HEK293 (cell line): ENCODE data around the gene TMEM19.
A peak's percentile ranks its signal among the peaks of the same experiment; 100 is the strongest.

ENCODE experiments used
- GLIS2 ChIP-seq: fragments of 450-650 bp; formaldehyde crosslinking; IDR thresholded peaks from 2 replicates; pipeline ENCODE4 v1.5.1; 2016; ENCODE audit warnings: missing biosample characterization, missing genetic modification characterization
- HOXD13 ChIP-seq: sonication (generic); formaldehyde crosslinking; IDR thresholded peaks from 2 replicates; pipeline ENCODE4 v1.8.0; 2022; ENCODE audit warnings: missing genetic modification reagents, borderline replicate concordance
- MZF1 ChIP-seq: fragments of 450-650 bp; formaldehyde crosslinking; IDR thresholded peaks from 2 replicates; pipeline ENCODE4 v1.5.1; 2017; ENCODE audit warnings: missing biosample characterization, missing genetic modification characterization, borderline replicate concordance
- WT1 ChIP-seq: fragments of 450-650 bp; formaldehyde crosslinking; IDR thresholded peaks from 2 replicates; pipeline ENCODE4 v1.5.1; 2016; ENCODE audit warnings: missing biosample characterization, missing genetic modification characterization
- YY2 ChIP-seq: fragments of 450-650 bp; formaldehyde crosslinking; IDR thresholded peaks from 2 replicates; pipeline ENCODE4 v1.5.1; 2016; ENCODE audit warnings: missing biosample characterization, missing genetic modification characterization
- ZNF112 ChIP-seq: fragments of 450-650 bp; formaldehyde crosslinking; IDR thresholded peaks from 2 replicates; pipeline ENCODE4 v1.5.0; 2017; ENCODE audit warnings: missing biosample characterization, missing genetic modification characterization
- ZNF114 ChIP-seq: fragments of 450-650 bp; formaldehyde crosslinking; IDR thresholded peaks from 2 replicates; pipeline ENCODE4 v1.5.0; 2017; ENCODE audit warnings: missing biosample characterization, missing genetic modification characterization
- ZNF138 ChIP-seq: fragments of 450-650 bp; formaldehyde crosslinking; IDR thresholded peaks from 2 replicates; pipeline ENCODE4 v1.5.1; 2016; ENCODE audit warnings: missing biosample characterization, missing genetic modification characterization, borderline replicate concordance
- ZNF155 ChIP-seq: fragments of 450-650 bp; formaldehyde crosslinking; IDR thresholded peaks from 2 replicates; pipeline ENCODE4 v1.5.1; 2016; ENCODE audit warnings: missing biosample characterization, missing genetic modification characterization
- ZNF184 ChIP-seq: fragments of 450-650 bp; IDR thresholded peaks from 2 replicates; pipeline ENCODE4 v1.5.1; 2018; ENCODE audit warnings: missing biosample characterization, mild to moderate bottlenecking, missing genetic modification characterization
- ZNF423 ChIP-seq: fragments of 450-650 bp; formaldehyde crosslinking; IDR thresholded peaks from 2 replicates; pipeline ENCODE4 v1.5.1; 2016; ENCODE audit warnings: missing biosample characterization, missing genetic modification characterization
- ZNF426 ChIP-seq: fragments of 450-650 bp; formaldehyde crosslinking; IDR thresholded peaks from 2 replicates; pipeline ENCODE4 v1.5.1; 2017; ENCODE audit warnings: missing biosample characterization, missing genetic modification characterization, mild to moderate bottlenecking, inconsistent platforms, moderate library complexity
- ZNF529 ChIP-seq: fragments of 450-650 bp; formaldehyde crosslinking; IDR thresholded peaks from 2 replicates; pipeline ENCODE4 v1.5.1; 2017; ENCODE audit warnings: missing genetic modification characterization, missing biosample characterization; ENCODE audit not compliant: insufficient replicate concordance
- ZNF544 ChIP-seq: fragments of 450-650 bp; formaldehyde crosslinking; IDR thresholded peaks from 2 replicates; pipeline ENCODE4 v1.5.0; 2017; ENCODE audit warnings: missing biosample characterization, missing genetic modification characterization
- ZNF654 ChIP-seq: fragments of 450-650 bp; formaldehyde crosslinking; IDR thresholded peaks from 2 replicates; pipeline ENCODE4 v1.5.1; 2016; ENCODE audit warnings: low read depth, missing biosample characterization, missing genetic modification characterization
- ZNF768 ChIP-seq: fragments of 450-650 bp; formaldehyde crosslinking; IDR thresholded peaks from 2 replicates; pipeline ENCODE4 v1.5.1; 2018; ENCODE audit warnings: missing biosample characterization, mild to moderate bottlenecking, missing genetic modification characterization
- ZSCAN23 ChIP-seq: fragments of 450-650 bp; formaldehyde crosslinking; IDR thresholded peaks from 2 replicates; pipeline ENCODE4 v1.5.1; 2016; ENCODE audit warnings: missing biosample characterization, missing genetic modification characterization
- TF ChIP-seq, protein P1 (sequence below): fragments of 450-650 bp; formaldehyde crosslinking; IDR thresholded peaks from 2 replicates; pipeline ENCODE4 v1.5.1; 2016; ENCODE audit warnings: missing biosample characterization, missing genetic modification characterization, low read depth
- TF ChIP-seq, protein P2 (sequence below): fragments of 450-650 bp; formaldehyde crosslinking; IDR thresholded peaks from 2 replicates; pipeline ENCODE4 v1.5.1; 2016; ENCODE audit warnings: missing biosample characterization, missing genetic modification characterization
- TF ChIP-seq, protein P3 (sequence below): fragments of 450-650 bp; formaldehyde crosslinking; IDR thresholded peaks from 2 replicates; pipeline ENCODE4 v1.5.1; 2016; ENCODE audit warnings: missing biosample characterization, missing genetic modification characterization
- TF ChIP-seq, protein P4 (sequence below): fragments of 450-650 bp; formaldehyde crosslinking; IDR thresholded peaks from 2 replicates; pipeline ENCODE4 v1.5.1; 2017; ENCODE audit warnings: missing biosample characterization, missing genetic modification characterization
- TF ChIP-seq, protein P5 (sequence below): fragments of 450-650 bp; formaldehyde crosslinking; IDR thresholded peaks from 2 replicates; pipeline ENCODE4 v1.5.1; 2016; ENCODE audit warnings: missing biosample characterization, missing genetic modification characterization
- TF ChIP-seq, protein P6 (sequence below): fragments of 450-650 bp; formaldehyde crosslinking; IDR thresholded peaks from 2 replicates; pipeline ENCODE4 v1.5.1; 2016; ENCODE audit warnings: missing biosample characterization, missing genetic modification characterization
- TF ChIP-seq, protein P7 (sequence below): fragments of 450-650 bp; formaldehyde crosslinking; conservative IDR thresholded peaks from 2 replicates; pipeline ENCODE4 v1.5.1; 2016; ENCODE audit warnings: low read depth, missing biosample characterization, missing genetic modification characterization

TMEM19 gene

DNA sequence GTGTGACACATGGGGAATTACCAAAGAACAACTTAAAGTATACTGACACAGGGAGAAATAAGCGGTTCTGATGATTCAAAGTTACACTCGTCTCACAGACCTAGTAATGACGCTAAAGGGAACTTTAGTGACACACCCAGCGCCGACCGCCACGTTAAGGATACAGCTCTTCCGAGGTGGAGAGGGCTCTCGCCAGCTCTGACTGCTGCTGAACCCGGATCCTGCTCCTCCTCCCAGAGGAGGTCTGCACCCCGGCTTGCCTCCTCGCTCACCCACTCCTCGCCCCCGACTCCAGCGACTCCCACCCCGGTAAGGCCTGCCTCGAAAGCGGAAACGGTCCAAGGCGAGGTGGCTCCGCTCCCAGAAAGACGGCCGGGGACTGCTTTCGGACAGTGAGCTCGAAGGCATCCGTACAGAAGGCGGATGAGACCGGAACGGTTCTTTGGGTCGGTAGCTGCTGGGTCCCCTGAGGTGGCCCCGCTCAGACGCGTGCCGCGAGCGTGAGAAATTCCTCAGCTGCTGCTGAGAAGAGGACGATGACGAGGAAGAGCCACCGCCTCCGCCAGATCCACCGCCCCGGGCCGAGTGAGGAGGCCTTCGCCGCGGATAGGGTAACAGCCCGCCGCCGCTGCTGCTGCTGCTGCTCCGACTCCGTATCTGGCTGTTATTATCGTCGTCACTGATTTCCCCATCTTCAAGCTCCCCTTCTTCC, 22.9 kb upstream of the TMEM19 start (continued):
- TF ChIP-seq ZNF529 (tag by site-specific recombination) (no peak), ZNF654 (tag by site-specific recombination) (no peak), ZNF155 (no peak), ZNF184 (tag by site-specific recombination) (no peak), ZNF423 (tag by site-specific recombination) (0 out of 2 replicates have a peak, but pooled peaks have one; percentile 8), ZSCAN23 (tag by site-specific recombination) (no peak), ZNF426 (tag by site-specific recombination) (no peak), HOXD13 (CRISPR knock-in tag) (no peak), ZNF544 (no peak), ZNF768 (tag by site-specific recombination) (no peak), ZNF138 (tag by site-specific recombination) (no peak), ZNF112 (no peak), ZNF114 (tag by site-specific recombination) (no peak), MZF1 (tag by site-specific recombination) (no peak), GLIS2 (tag by site-specific recombination) (peak; percentile 29; the same call in 1 of the 2 replicates), WT1 (tag by site-specific recombination) (no peak), YY2 (tag by site-specific recombination) (no peak)
- TF ChIP-seq, protein P1, sequence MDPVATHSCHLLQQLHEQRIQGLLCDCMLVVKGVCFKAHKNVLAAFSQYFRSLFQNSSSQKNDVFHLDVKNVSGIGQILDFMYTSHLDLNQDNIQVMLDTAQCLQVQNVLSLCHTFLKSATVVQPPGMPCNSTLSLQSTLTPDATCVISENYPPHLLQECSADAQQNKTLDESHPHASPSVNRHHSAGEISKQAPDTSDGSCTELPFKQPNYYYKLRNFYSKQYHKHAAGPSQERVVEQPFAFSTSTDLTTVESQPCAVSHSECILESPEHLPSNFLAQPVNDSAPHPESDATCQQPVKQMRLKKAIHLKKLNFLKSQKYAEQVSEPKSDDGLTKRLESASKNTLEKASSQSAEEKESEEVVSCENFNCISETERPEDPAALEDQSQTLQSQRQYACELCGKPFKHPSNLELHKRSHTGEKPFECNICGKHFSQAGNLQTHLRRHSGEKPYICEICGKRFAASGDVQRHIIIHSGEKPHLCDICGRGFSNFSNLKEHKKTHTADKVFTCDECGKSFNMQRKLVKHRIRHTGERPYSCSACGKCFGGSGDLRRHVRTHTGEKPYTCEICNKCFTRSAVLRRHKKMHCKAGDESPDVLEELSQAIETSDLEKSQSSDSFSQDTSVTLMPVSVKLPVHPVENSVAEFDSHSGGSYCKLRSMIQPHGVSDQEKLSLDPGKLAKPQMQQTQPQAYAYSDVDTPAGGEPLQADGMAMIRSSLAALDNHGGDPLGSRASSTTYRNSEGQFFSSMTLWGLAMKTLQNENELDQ: no peak
- TF ChIP-seq, protein P2, sequence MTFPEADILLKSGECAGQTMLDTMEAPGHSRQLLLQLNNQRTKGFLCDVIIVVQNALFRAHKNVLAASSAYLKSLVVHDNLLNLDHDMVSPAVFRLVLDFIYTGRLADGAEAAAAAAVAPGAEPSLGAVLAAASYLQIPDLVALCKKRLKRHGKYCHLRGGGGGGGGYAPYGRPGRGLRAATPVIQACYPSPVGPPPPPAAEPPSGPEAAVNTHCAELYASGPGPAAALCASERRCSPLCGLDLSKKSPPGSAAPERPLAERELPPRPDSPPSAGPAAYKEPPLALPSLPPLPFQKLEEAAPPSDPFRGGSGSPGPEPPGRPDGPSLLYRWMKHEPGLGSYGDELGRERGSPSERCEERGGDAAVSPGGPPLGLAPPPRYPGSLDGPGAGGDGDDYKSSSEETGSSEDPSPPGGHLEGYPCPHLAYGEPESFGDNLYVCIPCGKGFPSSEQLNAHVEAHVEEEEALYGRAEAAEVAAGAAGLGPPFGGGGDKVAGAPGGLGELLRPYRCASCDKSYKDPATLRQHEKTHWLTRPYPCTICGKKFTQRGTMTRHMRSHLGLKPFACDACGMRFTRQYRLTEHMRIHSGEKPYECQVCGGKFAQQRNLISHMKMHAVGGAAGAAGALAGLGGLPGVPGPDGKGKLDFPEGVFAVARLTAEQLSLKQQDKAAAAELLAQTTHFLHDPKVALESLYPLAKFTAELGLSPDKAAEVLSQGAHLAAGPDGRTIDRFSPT: no peak
- TF ChIP-seq, protein P3, sequence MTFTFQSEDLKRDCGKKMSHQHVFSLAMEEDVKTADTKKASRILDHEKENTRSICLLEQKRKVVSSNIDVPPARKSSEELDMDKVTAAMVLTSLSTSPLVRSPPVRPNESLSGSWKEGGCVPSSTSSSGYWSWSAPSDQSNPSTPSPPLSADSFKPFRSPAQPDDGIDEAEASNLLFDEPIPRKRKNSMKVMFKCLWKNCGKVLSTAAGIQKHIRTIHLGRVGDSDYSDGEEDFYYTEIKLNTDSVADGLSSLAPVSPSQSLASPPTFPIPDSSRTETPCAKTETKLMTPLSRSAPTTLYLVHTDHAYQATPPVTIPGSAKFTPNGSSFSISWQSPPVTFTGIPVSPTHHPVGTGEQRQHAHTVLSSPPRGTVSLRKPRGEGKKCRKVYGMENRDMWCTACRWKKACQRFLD: no peak
- TF ChIP-seq, protein P4, sequence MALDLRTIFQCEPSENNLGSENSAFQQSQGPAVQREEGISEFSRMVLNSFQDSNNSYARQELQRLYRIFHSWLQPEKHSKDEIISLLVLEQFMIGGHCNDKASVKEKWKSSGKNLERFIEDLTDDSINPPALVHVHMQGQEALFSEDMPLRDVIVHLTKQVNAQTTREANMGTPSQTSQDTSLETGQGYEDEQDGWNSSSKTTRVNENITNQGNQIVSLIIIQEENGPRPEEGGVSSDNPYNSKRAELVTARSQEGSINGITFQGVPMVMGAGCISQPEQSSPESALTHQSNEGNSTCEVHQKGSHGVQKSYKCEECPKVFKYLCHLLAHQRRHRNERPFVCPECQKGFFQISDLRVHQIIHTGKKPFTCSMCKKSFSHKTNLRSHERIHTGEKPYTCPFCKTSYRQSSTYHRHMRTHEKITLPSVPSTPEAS: no peak
- TF ChIP-seq, protein P5, sequence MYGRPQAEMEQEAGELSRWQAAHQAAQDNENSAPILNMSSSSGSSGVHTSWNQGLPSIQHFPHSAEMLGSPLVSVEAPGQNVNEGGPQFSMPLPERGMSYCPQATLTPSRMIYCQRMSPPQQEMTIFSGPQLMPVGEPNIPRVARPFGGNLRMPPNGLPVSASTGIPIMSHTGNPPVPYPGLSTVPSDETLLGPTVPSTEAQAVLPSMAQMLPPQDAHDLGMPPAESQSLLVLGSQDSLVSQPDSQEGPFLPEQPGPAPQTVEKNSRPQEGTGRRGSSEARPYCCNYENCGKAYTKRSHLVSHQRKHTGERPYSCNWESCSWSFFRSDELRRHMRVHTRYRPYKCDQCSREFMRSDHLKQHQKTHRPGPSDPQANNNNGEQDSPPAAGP (tag by site-specific recombination): no peak
- TF ChIP-seq, protein P6, sequence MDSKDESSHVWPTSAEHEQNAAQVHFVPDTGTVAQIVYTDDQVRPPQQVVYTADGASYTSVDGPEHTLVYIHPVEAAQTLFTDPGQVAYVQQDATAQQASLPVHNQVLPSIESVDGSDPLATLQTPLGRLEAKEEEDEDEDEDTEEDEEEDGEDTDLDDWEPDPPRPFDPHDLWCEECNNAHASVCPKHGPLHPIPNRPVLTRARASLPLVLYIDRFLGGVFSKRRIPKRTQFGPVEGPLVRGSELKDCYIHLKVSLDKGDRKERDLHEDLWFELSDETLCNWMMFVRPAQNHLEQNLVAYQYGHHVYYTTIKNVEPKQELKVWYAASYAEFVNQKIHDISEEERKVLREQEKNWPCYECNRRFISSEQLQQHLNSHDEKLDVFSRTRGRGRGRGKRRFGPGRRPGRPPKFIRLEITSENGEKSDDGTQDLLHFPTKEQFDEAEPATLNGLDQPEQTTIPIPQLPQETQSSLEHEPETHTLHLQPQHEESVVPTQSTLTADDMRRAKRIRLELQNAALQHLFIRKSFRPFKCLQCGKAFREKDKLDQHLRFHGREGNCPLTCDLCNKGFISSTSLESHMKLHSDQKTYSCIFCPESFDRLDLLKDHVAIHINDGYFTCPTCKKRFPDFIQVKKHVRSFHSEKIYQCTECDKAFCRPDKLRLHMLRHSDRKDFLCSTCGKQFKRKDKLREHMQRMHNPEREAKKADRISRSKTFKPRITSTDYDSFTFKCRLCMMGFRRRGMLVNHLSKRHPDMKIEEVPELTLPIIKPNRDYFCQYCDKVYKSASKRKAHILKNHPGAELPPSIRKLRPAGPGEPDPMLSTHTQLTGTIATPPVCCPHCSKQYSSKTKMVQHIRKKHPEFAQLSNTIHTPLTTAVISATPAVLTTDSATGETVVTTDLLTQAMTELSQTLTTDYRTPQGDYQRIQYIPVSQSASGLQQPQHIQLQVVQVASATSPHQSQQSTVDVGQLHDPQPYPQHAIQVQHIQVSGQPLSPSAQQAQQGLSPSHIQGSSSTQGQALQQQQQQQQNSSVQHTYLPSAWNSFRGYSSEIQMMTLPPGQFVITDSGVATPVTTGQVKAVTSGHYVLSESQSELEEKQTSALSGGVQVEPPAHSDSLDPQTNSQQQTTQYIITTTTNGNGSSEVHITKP (tag by site-specific recombination): no peak
- TF ChIP-seq, protein P7, sequence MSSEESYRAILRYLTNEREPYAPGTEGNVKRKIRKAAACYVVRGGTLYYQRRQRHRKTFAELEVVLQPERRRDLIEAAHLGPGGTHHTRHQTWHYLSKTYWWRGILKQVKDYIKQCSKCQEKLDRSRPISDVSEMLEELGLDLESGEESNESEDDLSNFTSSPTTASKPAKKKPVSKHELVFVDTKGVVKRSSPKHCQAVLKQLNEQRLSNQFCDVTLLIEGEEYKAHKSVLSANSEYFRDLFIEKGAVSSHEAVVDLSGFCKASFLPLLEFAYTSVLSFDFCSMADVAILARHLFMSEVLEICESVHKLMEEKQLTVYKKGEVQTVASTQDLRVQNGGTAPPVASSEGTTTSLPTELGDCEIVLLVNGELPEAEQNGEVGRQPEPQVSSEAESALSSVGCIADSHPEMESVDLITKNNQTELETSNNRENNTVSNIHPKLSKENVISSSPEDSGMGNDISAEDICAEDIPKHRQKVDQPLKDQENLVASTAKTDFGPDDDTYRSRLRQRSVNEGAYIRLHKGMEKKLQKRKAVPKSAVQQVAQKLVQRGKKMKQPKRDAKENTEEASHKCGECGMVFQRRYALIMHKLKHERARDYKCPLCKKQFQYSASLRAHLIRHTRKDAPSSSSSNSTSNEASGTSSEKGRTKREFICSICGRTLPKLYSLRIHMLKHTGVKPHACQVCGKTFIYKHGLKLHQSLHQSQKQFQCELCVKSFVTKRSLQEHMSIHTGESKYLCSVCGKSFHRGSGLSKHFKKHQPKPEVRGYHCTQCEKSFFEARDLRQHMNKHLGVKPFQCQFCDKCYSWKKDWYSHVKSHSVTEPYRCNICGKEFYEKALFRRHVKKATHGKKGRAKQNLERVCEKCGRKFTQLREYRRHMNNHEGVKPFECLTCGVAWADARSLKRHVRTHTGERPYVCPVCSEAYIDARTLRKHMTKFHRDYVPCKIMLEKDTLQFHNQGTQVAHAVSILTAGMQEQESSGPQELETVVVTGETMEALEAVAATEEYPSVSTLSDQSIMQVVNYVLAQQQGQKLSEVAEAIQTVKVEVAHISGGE (tag by site-specific recombination): peak; percentile 9
